PFSK-1 (cell line): ENCODE results near the gene SLC7A1.

Source experiments
- FOXP2 ChIP-seq: optimal IDR thresholded peaks from 2 replicates; pipeline ENCODE3; 2011; ENCODE audit warnings: borderline replicate concordance, control low read depth, inconsistent platforms; ENCODE audit not compliant: insufficient read depth; ENCODE audit errors: extremely low read length, extremely low read depth
- POLR2AphosphoS5 ChIP-seq: IDR thresholded peaks from 2 replicates; pipeline ENCODE4 v1.6.1; 2012; ENCODE audit warnings: low read depth, mild to moderate bottlenecking, control low read depth, low read length, moderate library complexity
- SIN3A ChIP-seq: IDR thresholded peaks from 2 replicates; pipeline ENCODE4 v1.6.1; 2012; ENCODE audit warnings: mild to moderate bottlenecking, low read length, moderate library complexity, borderline replicate concordance; ENCODE audit not compliant: insufficient read depth
- TAF1 ChIP-seq: IDR thresholded peaks from 2 replicates; pipeline ENCODE4 v1.6.1; 2012; ENCODE audit warnings: low read length, control low read depth, borderline replicate concordance; ENCODE audit not compliant: insufficient read depth
- TF ChIP-seq, protein P1 (sequence below), 2 experiments: IDR thresholded peaks; 2 replicates each; pipeline versions ENCODE4 v1.6.1 to v1.8.0; 2011 to 2012; ENCODE audit warnings: low read depth in 2 of 2, low read length in 2 of 2, control low read depth in 1 of 2, inconsistent platforms in 1 of 2, mild to moderate bottlenecking in 1 of 2, moderate library complexity in 1 of 2; ENCODE audit not compliant: insufficient read depth in 1 of 2

GRCh38 chr13:29621051-29621800 lies 25.7 kb upstream of the SLC7A1 start:
- TF ChIP-seq, protein P1, sequence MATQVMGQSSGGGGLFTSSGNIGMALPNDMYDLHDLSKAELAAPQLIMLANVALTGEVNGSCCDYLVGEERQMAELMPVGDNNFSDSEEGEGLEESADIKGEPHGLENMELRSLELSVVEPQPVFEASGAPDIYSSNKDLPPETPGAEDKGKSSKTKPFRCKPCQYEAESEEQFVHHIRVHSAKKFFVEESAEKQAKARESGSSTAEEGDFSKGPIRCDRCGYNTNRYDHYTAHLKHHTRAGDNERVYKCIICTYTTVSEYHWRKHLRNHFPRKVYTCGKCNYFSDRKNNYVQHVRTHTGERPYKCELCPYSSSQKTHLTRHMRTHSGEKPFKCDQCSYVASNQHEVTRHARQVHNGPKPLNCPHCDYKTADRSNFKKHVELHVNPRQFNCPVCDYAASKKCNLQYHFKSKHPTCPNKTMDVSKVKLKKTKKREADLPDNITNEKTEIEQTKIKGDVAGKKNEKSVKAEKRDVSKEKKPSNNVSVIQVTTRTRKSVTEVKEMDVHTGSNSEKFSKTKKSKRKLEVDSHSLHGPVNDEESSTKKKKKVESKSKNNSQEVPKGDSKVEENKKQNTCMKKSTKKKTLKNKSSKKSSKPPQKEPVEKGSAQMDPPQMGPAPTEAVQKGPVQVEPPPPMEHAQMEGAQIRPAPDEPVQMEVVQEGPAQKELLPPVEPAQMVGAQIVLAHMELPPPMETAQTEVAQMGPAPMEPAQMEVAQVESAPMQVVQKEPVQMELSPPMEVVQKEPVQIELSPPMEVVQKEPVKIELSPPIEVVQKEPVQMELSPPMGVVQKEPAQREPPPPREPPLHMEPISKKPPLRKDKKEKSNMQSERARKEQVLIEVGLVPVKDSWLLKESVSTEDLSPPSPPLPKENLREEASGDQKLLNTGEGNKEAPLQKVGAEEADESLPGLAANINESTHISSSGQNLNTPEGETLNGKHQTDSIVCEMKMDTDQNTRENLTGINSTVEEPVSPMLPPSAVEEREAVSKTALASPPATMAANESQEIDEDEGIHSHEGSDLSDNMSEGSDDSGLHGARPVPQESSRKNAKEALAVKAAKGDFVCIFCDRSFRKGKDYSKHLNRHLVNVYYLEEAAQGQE (IDR thresholded peaks at IDR 0.05; ENCODE audit: insufficient read depth in 1 of 2, low read depth in 2 of 2, low read length in 2 of 2) = no peak
- no peak for TF ChIP-seq POLR2AphosphoS5
- no peak for TF ChIP-seq SIN3A
- TF ChIP-seq TAF1 = no peak
- no peak for TF ChIP-seq FOXP2
